GM12801 (cell line): ENCODE results near the gene TREML4.

Experiments
- CTCF ChIP-seq: IDR thresholded peaks from one replicate; pipeline ENCODE4 v1.5.1; 2011; ENCODE audit warnings: control low read depth; ENCODE audit not compliant: insufficient read length; ENCODE audit errors: extremely low read depth

Gene TREML4

DNA sequence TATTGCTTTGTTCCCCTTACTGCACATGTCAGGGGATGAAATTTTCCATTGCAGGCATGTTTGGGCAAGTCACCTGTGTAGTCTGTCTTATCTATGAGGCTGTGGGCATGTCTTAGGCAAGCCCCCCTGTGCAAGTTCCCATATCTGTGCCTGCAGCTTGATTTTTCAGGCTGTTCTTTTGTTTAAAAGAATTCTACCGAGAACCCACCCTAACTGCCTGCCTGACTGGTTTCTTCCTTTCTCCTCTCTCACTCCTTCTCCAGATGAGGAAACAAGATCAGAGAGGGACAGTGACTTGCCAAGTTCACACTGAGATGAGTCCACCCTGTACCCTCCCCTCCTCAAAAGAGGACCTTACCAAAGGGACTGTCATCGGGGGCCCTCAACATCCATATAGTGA, 38.2 kb upstream of the TREML4 start:
- TF ChIP-seq CTCF = no peak

GRCh38 chr6:41190791-41191190, 37.4 kb upstream of the TREML4 start:
- TF ChIP-seq CTCF = no peak

GRCh38 chr6:41191569-41191968, 36.6 kb upstream of the TREML4 start:
- no peak for TF ChIP-seq CTCF

- TF ChIP-seq CTCF = no peak
These were observed 34.9 kb upstream of the TREML4 start for GRCh38 chr6:41193171-41193734.

DNA sequence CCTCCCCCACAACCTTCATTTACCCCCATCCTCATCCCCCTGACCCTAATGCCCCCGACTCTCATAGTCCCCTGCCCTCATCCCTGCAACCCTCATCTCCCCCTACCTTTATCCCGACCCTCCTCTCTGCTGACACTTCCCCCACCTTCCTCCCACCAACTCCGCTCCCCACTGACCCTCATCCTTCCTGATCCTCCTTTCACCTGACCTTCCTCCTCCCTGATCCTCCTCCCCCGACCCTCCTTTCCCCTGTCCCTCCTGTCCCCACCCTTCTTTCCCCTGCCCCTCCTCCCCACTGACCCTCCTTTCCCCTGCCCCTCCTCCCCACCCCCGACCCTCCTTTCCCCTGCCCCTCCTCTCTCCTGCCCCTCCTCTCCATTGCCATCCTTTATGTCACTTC, 34.3 kb upstream of the TREML4 start:
- TF ChIP-seq CTCF = no peak

- no peak for TF ChIP-seq CTCF
These were observed 33.8 kb upstream of the TREML4 start for GRCh38 chr6:41194386-41194785.

GRCh38 chr6:41197234-41197633, 30.9 kb upstream of the TREML4 start:
- no peak for TF ChIP-seq CTCF
